ENCODE measurements around the gene UBE2E2. TPM values are rescaled to one million over a fixed set of nuclear protein-coding genes. Genes with fewer than 3 reads are reported as not detected.

UBE2E2 gene
- total RNA-seq, 2 donors from 2014 or later: 23.2 to 34.5 TPM

GRCh38 chr3:23637339-23637738, 434.2 kb downstream of the UBE2E2 start:
- Histone ChIP-seq H3K9me3 (ENCODE audit: control insufficient read depth, low read length) (peaks cover 7% of the 10 kb centered on the region), H3K36me3 (ENCODE audit: control insufficient read depth, insufficient read depth, low read length) (no peaks in the 10 kb centered on the region), H3K9ac (ENCODE audit: extremely low read depth, low read length, poor library complexity, severe bottlenecking) (no peak overlapping the region), H3K4me3 (ENCODE audit: low read length) (no peak overlapping the region), H3K4me1 (ENCODE audit: control insufficient read depth, insufficient read depth, low read length) (no peaks in the 10 kb centered on the region), H3K27ac (ENCODE audit: low read depth, low read length) (no peak overlapping the region), H3K27me3 (ENCODE audit: control insufficient read depth, insufficient read depth, low read length, poor library complexity, severe bottlenecking) (no peaks in the 10 kb centered on the region)
- WGBS, 2 experiments (ENCODE audit: insufficient coverage in 1 of 2, insufficient read length in 1 of 2): 94 to 97% methylated on average over 3 of the region's 3 CpGs
- no peaks in the 10 kb centered on the region for H3K36me3 Mint-ChIP-seq (ENCODE audit: low read depth)
- DNase-seq: no peak
- no peak overlapping the region for H3K27ac Mint-ChIP-seq
- TF ChIP-seq CTCF (conservative IDR thresholded peaks at IDR 0.05): no peak
- H3K4me1 Mint-ChIP-seq: no peaks in the 10 kb centered on the region
- peaks cover 2% of the 10 kb centered on the region for H3K27me3 Mint-ChIP-seq (ENCODE audit: insufficient read depth)
- H3K4me3 Mint-ChIP-seq: no peak overlapping the region
- H3K9me3 Mint-ChIP-seq: peaks cover 17% of the 10 kb centered on the region

GRCh38 chr3:23640471-23641146, 437.5 kb downstream of the UBE2E2 start:
- no peak overlapping the region for H3K4me3 ChIP-seq (ENCODE audit: low read length)
- no peaks in the 10 kb centered on the region for H3K36me3 ChIP-seq (ENCODE audit: control insufficient read depth, insufficient read depth, low read length)
- no peak overlapping the region for H3K4me3 Mint-ChIP-seq
- no peak overlapping the region for H3K27ac Mint-ChIP-seq
- H3K27me3 ChIP-seq (ENCODE audit: control insufficient read depth, insufficient read depth, low read length, poor library complexity, severe bottlenecking): no peaks in the 10 kb centered on the region
- no peaks in the 10 kb centered on the region for H3K36me3 Mint-ChIP-seq (ENCODE audit: low read depth)
- peaks cover 17% of the 10 kb centered on the region for H3K9me3 Mint-ChIP-seq
- peaks cover 7% of the 10 kb centered on the region for H3K9me3 ChIP-seq (ENCODE audit: control insufficient read depth, low read length)
- no peak overlapping the region for H3K27ac ChIP-seq (ENCODE audit: low read depth, low read length)
- WGBS, 2 experiments (ENCODE audit: insufficient coverage in 1 of 2, insufficient read length in 1 of 2): 82% methylated on average over 1 of the region's 1 CpG; no CpG with 5 or more reads in 1 of the 2 experiments
- no peaks in the 10 kb centered on the region for H3K27me3 Mint-ChIP-seq (ENCODE audit: insufficient read depth)
- no peaks in the 10 kb centered on the region for H3K4me1 Mint-ChIP-seq
- H3K9ac ChIP-seq (ENCODE audit: extremely low read depth, low read length, poor library complexity, severe bottlenecking): no peak overlapping the region
- DNase-seq: no peak
- TF ChIP-seq CTCF (conservative IDR thresholded peaks at IDR 0.05): no peak
- no peaks in the 10 kb centered on the region for H3K4me1 ChIP-seq (ENCODE audit: control insufficient read depth, insufficient read depth, low read length)
